ENCODE measurements around the gene IRF6. TPM values are rescaled to one million over a fixed set of nuclear protein-coding genes. Genes with fewer than 3 reads are reported as not detected.

The IRF6 gene
- total RNA-seq, 1 experiment from 2014 or later, result 17.2 TPM

- Mint-ChIP-seq H3K4me3 (no peak overlapping the region; the same call in 1 of the 2 replicates), H3K27me3 (ENCODE audit: low read depth) (peaks cover 9% of the 10 kb centered on the region), H3K9me3 (no peaks in the 10 kb centered on the region), H3K27ac (no peak overlapping the region), H3K4me1 (peaks cover 10% of the 10 kb centered on the region), H3K36me3 (peaks cover 3% of the 10 kb centered on the region)
- ChIA-PET POLR2A (no interaction called here), CTCF (interaction anchor here (1.3 kb wide), 1 partner anchor 20 kb away, joined by 3 read pairs; the partner anchor contains the start of gene IRF6)
- no peak for ATAC-seq
- no peak for TF ChIP-seq FOXJ3 (CRISPR knock-in tag; IDR thresholded peaks at IDR 0.05; ENCODE audit: borderline replicate concordance)
- no peak for TF ChIP-seq KAT7 (CRISPR knock-in tag; IDR thresholded peaks at IDR 0.05; ENCODE audit: borderline replicate concordance)
- TF ChIP-seq E2F1 (CRISPR knock-in tag; IDR thresholded peaks at IDR 0.05), result no peak
- no peak for TF ChIP-seq HMGXB4 (CRISPR knock-in tag; IDR thresholded peaks at IDR 0.05)
- DNase-seq (ENCODE audit: low spot score), result no peak
These were observed 19.9 kb upstream of the IRF6 start for GRCh38 chr1:209825591-209826434.

- Mint-ChIP-seq H3K4me1 (peaks cover 6% of the 10 kb centered on the region), H3K36me3 (no peaks in the 10 kb centered on the region), H3K27ac (no peak overlapping the region), H3K27me3 (ENCODE audit: low read depth) (peaks cover 22% of the 10 kb centered on the region), H3K9me3 (no peaks in the 10 kb centered on the region), H3K4me3 (no peak overlapping the region)
- no peak for TF ChIP-seq ZNF423 (CRISPR knock-in tag; IDR thresholded peaks at IDR 0.05)
- TF ChIP-seq CTCF (IDR thresholded peaks at IDR 0.05), result peak; percentile 56
- no peak for TF ChIP-seq TEAD1 (CRISPR knock-in tag; IDR thresholded peaks at IDR 0.05)
- TF ChIP-seq IRF2 (CRISPR knock-in tag; IDR thresholded peaks at IDR 0.05; ENCODE audit: borderline replicate concordance, low read depth), result no peak
- ChIA-PET POLR2A (interaction anchor here (1.7 kb wide), 1 partner anchor 39 kb away, joined by 5 read pairs; the partner anchor contains the start of gene C1orf74), CTCF (interaction anchor here (0.6 to 2.7 kb wide), 12 partner anchors 10 to 229 kb away, joined by 3 to 20 read pairs (median 4); partner anchors contain the start of genes C1orf74 and IRF6)
- DNase-seq (ENCODE audit: low spot score), result no peak
- ATAC-seq, result peak; percentile 54
These were observed 17.4 kb upstream of the IRF6 start for GRCh38 chr1:209823143-209824041.

GRCh38 chr1:209822706-209823105, 16.8 kb upstream of the IRF6 start:
- ChIA-PET CTCF (interaction anchor here (0.6 to 2.7 kb wide), 11 partner anchors 9 to 230 kb away, joined by 3 to 20 read pairs (median 4); partner anchors contain the start of genes C1orf74 and IRF6), POLR2A (interaction anchor here (1.7 kb wide), 1 partner anchor 39 kb away, joined by 5 read pairs; the partner anchor contains the start of gene C1orf74)
- ATAC-seq (no peak; the same call in 1 of the 2 replicates), DNase-seq (ENCODE audit: low spot score) (no peak)
- Mint-ChIP-seq H3K4me1 (peaks cover 6% of the 10 kb centered on the region), H3K27ac (no peak overlapping the region), H3K27me3 (ENCODE audit: low read depth) (peaks cover 23% of the 10 kb centered on the region), H3K9me3 (no peaks in the 10 kb centered on the region), H3K4me3 (no peak overlapping the region), H3K36me3 (no peaks in the 10 kb centered on the region)
- TF ChIP-seq ARID4B (CRISPR knock-in tag; IDR thresholded peaks at IDR 0.05; ENCODE audit: borderline replicate concordance) (no peak), ELF4 (CRISPR knock-in tag; IDR thresholded peaks at IDR 0.05; ENCODE audit: low read depth) (no peak), NR2C2 (CRISPR knock-in tag; IDR thresholded peaks at IDR 0.05) (no peak), PRRX2 (CRISPR knock-in tag; IDR thresholded peaks at IDR 0.05) (no peak), MXD4 (CRISPR knock-in tag; IDR thresholded peaks at IDR 0.05; ENCODE audit: borderline replicate concordance) (no peak), ATF3 (CRISPR knock-in tag; conservative IDR thresholded peaks at IDR 0.05) (no peak), FOXK1 (CRISPR knock-in tag; IDR thresholded peaks at IDR 0.05) (no peak), EMX1 (CRISPR knock-in tag; IDR thresholded peaks at IDR 0.05) (no peak), GABPB1 (CRISPR knock-in tag; IDR thresholded peaks at IDR 0.05) (no peak)
